ENCODE measurements around the gene NEO1.

The NEO1 gene

DNA sequence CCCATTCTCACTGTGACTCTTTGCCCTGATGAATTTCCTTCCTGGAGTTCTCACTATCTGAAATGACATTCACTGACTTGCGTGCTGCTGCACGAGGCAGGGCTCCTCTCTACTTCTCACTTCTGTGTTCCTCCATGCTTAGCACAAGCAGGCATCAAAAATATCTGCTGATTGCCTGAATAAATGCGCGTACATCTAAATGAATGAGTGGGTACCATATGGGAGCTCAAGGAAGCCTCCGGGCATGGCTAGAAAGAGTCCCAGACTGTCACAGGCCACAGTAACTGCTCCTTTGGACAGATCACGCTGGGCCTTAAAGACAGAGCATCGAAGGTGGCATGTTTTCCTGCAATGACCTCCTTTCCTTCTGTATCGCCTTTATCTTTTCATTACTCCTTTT lies 284.9 kb downstream of the NEO1 start:
- DNase-seq: no peak

DNA sequence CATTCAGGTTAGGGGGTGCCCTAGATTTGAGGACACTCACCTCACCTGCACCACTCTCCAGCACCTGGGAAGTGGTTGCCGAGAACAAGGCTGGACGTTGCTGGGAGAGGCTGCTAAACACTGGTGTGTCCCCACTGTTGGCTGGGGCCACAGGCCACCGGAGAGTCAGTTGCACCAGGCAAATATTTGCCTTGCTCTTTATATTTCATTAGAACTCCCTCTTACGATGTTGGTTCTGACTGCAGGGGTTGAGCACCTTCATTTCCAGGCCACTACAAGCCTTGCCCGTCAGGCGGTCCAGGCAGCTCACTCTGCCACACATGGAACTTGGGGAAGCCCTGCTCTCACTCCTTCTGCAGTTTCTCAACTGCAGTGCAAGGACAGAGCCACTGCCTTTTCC lies 285.8 kb downstream of the NEO1 start:
- peak; percentile 52 for DNase-seq

DNA sequence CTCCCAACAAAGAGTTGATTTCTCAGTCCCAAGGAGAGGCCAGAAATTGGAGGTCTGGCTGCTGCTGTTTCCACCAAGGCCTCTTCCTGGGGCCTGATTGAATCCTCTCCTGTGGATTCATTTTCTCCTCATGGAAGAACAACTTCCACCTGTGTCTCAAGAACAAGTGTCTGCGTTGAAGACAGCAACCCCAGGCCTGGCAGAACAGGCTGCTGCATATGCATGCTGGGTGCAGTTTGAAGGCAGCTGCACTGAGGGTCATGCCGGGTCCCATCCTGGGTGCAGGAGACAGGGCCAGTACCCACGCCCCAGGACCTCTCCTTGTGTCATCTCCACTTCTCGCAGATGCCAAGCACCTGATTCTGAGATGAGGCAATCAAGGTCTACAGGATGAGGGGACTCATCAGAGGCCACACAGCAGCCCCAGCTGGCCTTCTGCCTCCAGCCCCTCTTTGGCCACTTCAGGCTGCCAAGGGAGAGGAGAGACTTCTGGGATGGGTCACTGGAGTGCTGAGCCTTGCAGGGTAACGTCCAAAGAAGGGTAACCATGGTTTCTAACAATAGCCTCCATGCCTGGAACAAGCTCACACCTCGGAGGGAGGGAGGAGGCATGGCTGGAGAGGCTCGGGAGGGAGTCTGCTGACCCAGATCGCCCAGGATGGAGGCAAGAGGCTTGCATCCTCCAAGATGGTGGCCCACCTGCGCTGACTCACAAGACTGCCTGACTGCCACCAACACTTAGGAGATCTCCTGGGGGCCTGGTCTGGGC lies 286.5 kb downstream of the NEO1 start:
- no peak for DNase-seq

DNA sequence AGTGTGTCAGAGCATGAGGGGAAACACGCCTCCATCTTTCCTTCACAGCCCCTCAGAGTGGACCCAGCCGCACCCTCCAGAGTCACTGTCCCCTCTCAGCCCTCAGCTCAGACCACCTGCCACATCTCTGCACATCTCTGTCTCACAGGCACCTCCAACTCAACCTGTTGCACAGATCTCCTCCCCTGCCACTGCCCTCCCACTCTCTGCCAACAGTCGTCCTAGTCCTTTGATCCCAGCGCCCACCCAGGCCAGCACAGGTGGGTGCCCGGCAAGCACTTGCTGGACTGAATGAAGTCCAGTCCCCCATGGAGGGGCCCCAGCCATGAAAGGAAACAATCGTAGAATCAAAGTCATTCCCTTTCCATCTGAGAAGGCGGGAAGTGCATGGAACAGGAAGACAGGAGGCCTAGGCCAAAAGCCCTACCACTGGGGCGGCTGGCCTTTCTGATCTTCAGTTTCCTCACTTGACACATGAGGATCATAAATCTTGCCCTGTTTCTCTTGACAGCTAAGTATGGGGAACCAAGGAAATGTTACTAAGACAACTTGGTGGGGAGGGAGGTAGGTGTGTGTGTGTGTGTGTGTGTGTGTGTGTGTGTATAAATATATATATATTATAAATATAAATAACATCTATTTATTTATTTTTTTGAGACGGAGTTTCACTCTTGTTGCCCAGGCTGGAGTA lies 288.4 kb downstream of the NEO1 start:
- DNase-seq: no peak

DNA sequence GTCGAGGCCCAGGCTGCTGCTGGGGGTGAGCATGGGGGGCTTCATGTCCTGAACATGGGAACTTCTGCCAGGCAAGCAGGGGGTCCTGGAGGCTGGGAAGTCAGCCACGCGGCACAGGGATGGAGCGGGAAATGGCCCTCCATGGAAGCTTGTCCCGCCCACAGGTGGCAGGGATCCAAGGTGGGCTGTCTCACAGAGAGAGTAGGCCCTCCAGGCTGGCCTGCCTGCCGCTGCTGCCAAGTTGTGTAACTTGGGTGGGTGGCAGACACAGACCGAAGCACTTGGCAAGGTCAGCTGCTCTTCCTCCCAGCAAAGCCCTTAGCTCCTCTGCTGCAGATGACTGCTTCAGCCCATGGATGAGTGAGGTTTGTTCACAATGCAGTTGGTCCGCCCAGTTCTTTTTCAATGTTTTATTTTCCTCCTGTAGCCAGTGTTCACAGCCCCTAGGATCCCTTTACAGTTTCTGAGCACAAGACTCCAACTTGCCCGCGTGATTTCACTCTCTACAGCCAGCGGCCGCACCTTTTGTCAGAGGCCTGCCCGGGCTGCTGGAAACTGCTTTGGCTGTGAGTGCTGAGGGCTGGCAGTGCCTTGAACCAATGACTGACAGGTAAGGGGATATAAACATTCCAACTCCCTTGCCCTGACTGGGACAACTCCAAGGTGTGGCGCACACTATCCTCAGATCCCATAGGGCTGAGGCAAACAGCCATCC lies 289.8 kb downstream of the NEO1 start:
- peak; percentile 41 for DNase-seq

DNA sequence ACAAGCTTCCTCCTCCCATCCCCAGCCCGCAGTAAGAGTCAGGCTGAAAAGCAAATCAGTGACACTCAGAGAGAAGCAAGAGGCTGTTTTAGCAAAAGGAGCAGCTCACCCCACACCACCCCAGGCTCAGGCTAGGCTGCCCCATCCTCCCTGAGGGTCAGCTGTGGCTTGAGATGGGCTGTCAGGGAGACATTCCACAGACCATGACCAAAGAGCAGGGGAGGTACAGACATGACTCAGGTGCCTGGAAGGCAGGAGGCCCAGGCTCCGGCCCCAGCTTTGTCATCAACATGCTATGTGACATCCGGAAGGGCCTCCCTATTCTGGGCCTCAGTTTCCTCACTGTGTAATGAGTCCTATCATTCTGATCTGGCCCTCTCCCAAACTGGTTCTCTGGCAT lies 291.8 kb downstream of the NEO1 start:
- no peak for DNase-seq

DNA sequence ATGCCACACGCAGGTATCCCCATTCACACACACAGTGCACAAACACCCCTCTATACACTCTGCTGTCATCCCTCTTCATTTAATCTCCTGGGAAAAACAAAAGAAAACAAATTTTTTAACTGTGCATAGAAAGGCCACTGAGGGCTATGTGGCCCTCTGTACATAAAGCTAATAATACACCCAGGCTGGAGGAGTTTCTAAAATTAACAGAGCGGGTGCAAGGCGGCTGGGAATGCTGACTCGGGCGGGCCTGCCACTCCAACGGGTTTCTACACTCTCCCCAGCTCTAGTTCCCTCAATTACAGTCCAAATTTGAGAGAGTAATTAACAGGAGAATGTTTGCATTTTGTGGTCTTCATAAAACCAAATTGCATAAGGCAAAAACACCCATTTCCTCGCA lies 293.4 kb downstream of the NEO1 start:
- DNase-seq: peak; percentile 65

DNA sequence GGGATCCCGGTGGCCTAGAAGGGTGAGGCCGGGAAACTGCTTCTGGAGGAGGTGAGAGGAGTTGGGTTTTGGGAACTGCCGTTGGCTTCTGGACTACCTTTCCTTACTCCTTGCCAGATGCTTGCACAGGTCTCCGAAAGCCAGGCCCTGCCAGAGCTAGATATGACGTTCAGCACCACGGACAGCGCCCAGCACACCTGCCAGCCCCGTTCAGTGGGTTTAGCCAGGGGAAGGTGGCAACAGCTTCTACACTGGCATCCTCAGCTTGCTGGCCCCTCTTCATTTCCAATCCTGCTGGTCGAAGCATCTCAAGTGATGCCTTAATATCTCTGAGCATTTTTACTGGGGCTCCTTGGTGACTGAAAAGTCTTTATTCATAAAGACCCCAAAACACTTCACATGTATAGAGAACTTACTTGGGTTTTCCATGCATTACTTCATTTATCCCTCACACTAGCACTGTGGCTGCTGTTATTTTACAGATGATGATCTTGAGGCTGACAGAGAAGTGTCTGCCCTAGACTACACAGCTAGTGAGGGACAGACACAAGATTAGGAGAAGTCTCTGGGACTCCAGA lies 294.6 kb downstream of the NEO1 start:
- no peak for DNase-seq

DNA sequence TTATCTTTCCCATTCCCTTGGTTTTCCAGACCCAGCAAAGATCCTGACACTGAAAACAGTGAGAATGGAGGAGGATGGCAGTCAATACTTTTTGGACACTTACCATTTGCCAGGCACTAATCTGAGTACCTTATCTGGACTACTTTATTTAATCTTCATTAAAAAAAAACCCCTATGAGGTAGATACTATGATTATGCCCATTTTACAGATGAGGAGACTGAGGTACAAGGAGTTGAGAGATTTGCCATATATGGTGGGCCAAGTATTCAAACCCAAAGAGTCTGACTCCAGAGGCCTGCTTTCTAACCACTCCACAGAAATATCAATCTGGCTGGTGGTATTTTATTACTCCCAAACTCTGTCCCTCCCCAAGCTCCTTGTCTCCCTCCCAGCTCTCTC lies 296.9 kb downstream of the NEO1 start:
- DNase-seq: no peak

DNA sequence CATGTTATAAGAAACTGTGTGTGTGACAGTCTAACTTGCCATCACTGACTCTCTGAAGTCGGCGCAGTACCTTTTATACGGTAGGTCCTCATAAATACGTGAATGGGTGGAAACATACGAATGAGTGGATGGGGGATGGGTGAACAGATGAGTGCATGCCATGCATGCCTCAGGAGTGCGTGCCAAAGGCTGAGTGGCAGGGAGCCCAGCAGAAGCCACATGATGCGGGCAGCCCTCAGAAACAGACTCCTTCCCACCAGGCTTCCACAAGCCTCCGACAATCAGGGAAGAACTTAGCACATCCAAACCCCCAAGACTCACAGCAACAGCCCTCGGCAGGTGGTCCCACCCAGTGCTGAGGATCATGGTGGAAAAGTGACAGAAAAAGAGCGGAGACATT lies 299.8 kb downstream of the NEO1 start:
- no peak for DNase-seq

DNA sequence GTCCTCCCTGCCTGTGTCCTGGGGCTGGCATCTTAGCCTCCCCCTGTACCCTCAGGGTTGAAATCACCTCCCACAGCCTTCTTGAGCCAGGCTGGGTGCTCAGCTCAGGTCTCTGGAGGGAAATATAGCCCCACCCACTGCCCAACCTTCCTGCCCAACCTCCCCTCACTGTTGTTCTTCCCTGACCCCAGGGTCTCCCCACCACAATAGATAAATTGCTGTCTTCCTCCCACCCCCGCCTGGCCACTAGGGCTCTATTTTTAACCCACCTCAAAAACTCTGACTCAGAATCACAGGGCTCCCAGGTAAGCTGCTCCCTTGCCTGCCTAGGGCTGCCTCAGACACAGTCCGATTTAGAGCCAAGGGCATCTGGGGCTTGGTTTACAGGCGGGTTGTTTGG lies 301.5 kb downstream of the NEO1 start:
- DNase-seq: no peak

DNA sequence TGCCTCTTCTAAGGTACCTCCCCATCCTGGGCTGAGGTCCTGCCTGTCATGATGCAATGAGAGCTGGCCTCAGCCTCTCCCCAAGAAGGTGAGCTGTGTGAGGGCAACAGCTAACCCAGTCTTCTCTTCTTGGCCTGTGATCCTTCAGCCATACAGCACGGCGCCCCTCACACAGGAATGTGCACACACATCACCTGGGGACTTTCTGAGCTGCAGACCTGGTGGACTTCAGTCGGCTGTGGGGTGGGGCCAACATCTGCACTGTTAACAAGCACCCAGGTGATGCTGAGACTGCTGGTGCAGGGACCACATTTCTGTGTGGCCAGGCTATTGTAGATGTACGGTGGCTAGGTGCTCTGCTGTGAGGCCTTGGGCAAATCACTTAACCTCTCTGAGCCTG lies 302.0 kb downstream of the NEO1 start:
- no peak for DNase-seq

Measured in NCI-H1092 treated with DMSO at 0.1 percent for 48 hours (cell line).